GM12878 (cell line): Measurements from ENCODE around the gene SLC25A26. TPM values are rescaled to one million over a fixed set of nuclear protein-coding genes. Genes with fewer than 3 reads are reported as not detected.

Experiments used
- ATAC-seq: fragments of 200-7000 bp; cut with Tn5 transposase; 3 replicates; pipeline ENCODE4 v1.9.1; 2020; ENCODE audit warnings: mild to moderate bottlenecking, moderate library complexity
- BruUV-seq: library from RNA; stranded (reverse); fragments of 400-500 nt; replicated peaks from 2 replicates; lab custom pipeline; 2021; lab: Mats Ljungman, UMichigan
- CTCF ChIA-PET: fragments of 300-600 bp; sonication (Branson Sonifier 250); formaldehyde crosslinking; extraction: SDS; loops from one replicate; lab custom pipeline; 2021; ENCODE audit warnings: inconsistent platforms; lab: Yijun Ruan, JAX
- POLR2A ChIA-PET: fragments of 350-600 bp; formaldehyde crosslinking; extraction: SDS; loops from one replicate; lab custom pipeline; 2021; ENCODE audit warnings: inconsistent platforms; lab: Charles Lee
- RAD21 ChIA-PET: fragments of 300-600 bp; sonication (Branson Sonifier 250); formaldehyde crosslinking; loops from one replicate; lab custom pipeline; 2023; ENCODE audit warnings: antibody characterized with exemption; ENCODE audit not compliant: unreplicated experiment; lab: Charles Lee
- SMC1A ChIA-PET: fragments of 300-600 bp; sonication (Branson Sonifier 250); formaldehyde crosslinking; loops from one replicate; lab custom pipeline; 2023; ENCODE audit not compliant: unreplicated experiment, uncharacterized antibody; lab: Charles Lee
- DNase-seq: peaks from one replicate; pipeline ENCODE4 v3.0.0-alpha.2; 2011; ENCODE audit warnings: low read depth, low spot score
- FAIRE-seq: peaks from 3 replicates; lab custom pipeline; 2011; peaks lifted over from hg19 to GRCh38; lab: Jason Lieb, UNC
- H2AFZ ChIP-seq: 2 replicates; pipeline ENCODE4 v1.6.0; 2011; ENCODE audit warnings: low read depth, low read length, control low read depth; ENCODE audit not compliant: control insufficient read depth
- H3K27ac ChIP-seq: 2 replicates; pipeline ENCODE4 v1.5.1; 2011; ENCODE audit warnings: control low read depth; ENCODE audit not compliant: control insufficient read depth, insufficient read depth
- H3K27me3 ChIP-seq, 2 experiments: replicated peaks in 1 of 2; 2 replicates each; pipeline versions ENCODE4 v1.6.0 to v1.6.1; 2011; ENCODE audit warnings: low read length in 1 of 2; ENCODE audit not compliant: control insufficient read depth in 2 of 2, insufficient read depth in 2 of 2
- H3K36me3 ChIP-seq, 2 experiments: 2 replicates each; pipeline ENCODE4 v1.5.1; 2011; ENCODE audit warnings: low read length in 1 of 2; ENCODE audit not compliant: control insufficient read depth in 2 of 2, insufficient read depth in 2 of 2
- H3K4me1 ChIP-seq: 2 replicates; pipeline ENCODE4 v1.6.1; 2011; ENCODE audit warnings: mild to moderate bottlenecking, low read length, moderate library complexity, mixed read lengths; ENCODE audit not compliant: control insufficient read depth, insufficient read depth
- H3K4me2 ChIP-seq: 2 replicates; pipeline ENCODE4 v1.6.0; 2011; ENCODE audit warnings: control low read depth; ENCODE audit not compliant: control insufficient read depth, insufficient read depth
- H3K4me3 ChIP-seq: fragments of 200-600 bp; sonication (generic); 2 replicates; pipeline ENCODE4 v1.5.1; 2016
- H3K79me2 ChIP-seq: 2 replicates; pipeline ENCODE4 v1.6.0; 2011; ENCODE audit warnings: low read length; ENCODE audit not compliant: control insufficient read depth, insufficient read depth
- H3K9ac ChIP-seq: 2 replicates; pipeline ENCODE4 v1.8.0; 2011; ENCODE audit warnings: low read length, control low read depth, mixed read lengths; ENCODE audit not compliant: control insufficient read depth, insufficient read depth
- H3K9me3 ChIP-seq: replicated peaks from 3 replicates; pipeline ENCODE4 v1.5.1; 2011; ENCODE audit warnings: mild to moderate bottlenecking, low read length; ENCODE audit not compliant: control insufficient read depth, insufficient read depth
- H4K20me1 ChIP-seq: 2 replicates; pipeline ENCODE4 v1.6.0; 2011; ENCODE audit not compliant: control insufficient read depth, insufficient read depth
- CEBPB ChIP-seq, 2 experiments: fragments of 150-350 bp in 1 of 2; IDR thresholded peaks; 2 replicates each; pipeline ENCODE4 v1.6.1; 2012 to 2014; ENCODE audit warnings: low read depth in 2 of 2, low read length in 2 of 2, borderline replicate concordance in 1 of 2, inconsistent platforms in 1 of 2
- CREB1 ChIP-seq: IDR thresholded peaks from 2 replicates; pipeline ENCODE4 v1.6.1; 2012; ENCODE audit warnings: low read depth, mild to moderate bottlenecking, inconsistent platforms
- CUX1 ChIP-seq: IDR thresholded peaks from 2 replicates; pipeline ENCODE4 v1.6.1; 2012; ENCODE audit warnings: improper control_type of control experiment, low read depth, low read length; ENCODE audit not compliant: insufficient replicate concordance
- ETV6 ChIP-seq, 2 experiments: fragments of 450-650 bp in 1 of 2; IDR thresholded peaks in 1 of 2; conservative IDR thresholded peaks in 1 of 2; 2 replicates each; pipeline ENCODE4 v1.6.1; 2014; ENCODE audit warnings: antibody characterized with exemption in 1 of 2, borderline replicate concordance in 1 of 2, low read depth in 1 of 2, mild to moderate bottlenecking in 1 of 2, moderate library complexity in 1 of 2
- HCFC1 ChIP-seq: fragments of 150-350 bp; IDR thresholded peaks from 2 replicates; pipeline ENCODE4 v1.6.1; 2014; ENCODE audit warnings: low read length
- MXI1 ChIP-seq: fragments of 150-350 bp; IDR thresholded peaks from 2 replicates; pipeline ENCODE4 v1.6.1; 2011; ENCODE audit warnings: low read depth, mild to moderate bottlenecking, inconsistent platforms, low read length, improper control_type of control experiment
- NFYB ChIP-seq: IDR thresholded peaks from 2 replicates; pipeline ENCODE4 v1.6.1; 2011; ENCODE audit warnings: low read depth, mild to moderate bottlenecking, low read length, improper control_type of control experiment, moderate library complexity; ENCODE audit not compliant: insufficient read depth
- PRDM15 ChIP-seq: fragments of 450-650 bp; formaldehyde crosslinking; IDR thresholded peaks from 2 replicates; pipeline ENCODE4 v1.4.0; 2020; ENCODE audit warnings: mild to moderate bottlenecking, moderate library complexity
- RB1 ChIP-seq: fragments of 450-650 bp; formaldehyde crosslinking; IDR thresholded peaks from 2 replicates; pipeline ENCODE4 v1.6.1; 2017; ENCODE audit warnings: mild to moderate bottlenecking, borderline replicate concordance
- SIX5 ChIP-seq: IDR thresholded peaks from 2 replicates; pipeline ENCODE4 v1.6.1; 2011; ENCODE audit warnings: mild to moderate bottlenecking, low read depth, low read length, moderate library complexity; ENCODE audit not compliant: severe bottlenecking
- SRF ChIP-seq, 2 experiments: IDR thresholded peaks; 2 replicates each; pipeline ENCODE4 v1.6.1; 2011; ENCODE audit warnings: low read depth in 2 of 2, low read length in 2 of 2, mild to moderate bottlenecking in 1 of 2, moderate library complexity in 1 of 2
- TCF7 ChIP-seq: IDR thresholded peaks from 2 replicates; pipeline ENCODE4 v1.6.1; 2014; ENCODE audit warnings: antibody characterized with exemption, borderline replicate concordance
- ZNF274 ChIP-seq: IDR thresholded peaks from one replicate; pipeline ENCODE4 v1.8.0; 2011; ENCODE audit not compliant: insufficient read length, insufficient read depth
- WGBS: methylation state at CpG from one replicate; pipeline ENCODE4 v1.1.6; 2016; ENCODE audit warnings: low lambda C conversion rate; ENCODE audit not compliant: insufficient replicate concordance, insufficient coverage; ENCODE audit errors: missing lambda C conversion rate; 5-methylcytosine and 5-hydroxymethylcytosine counted together
- in situ Hi-C: fragments of 300-500 bp; cut with MboI; formaldehyde crosslinking; loops from 9 replicates; pipeline ENCODE4 v1.14.3; 2018; ENCODE audit warnings: mixed read lengths
- intact Hi-C: fragments of 100-400 bp; cut with micrococcal nuclease; formaldehyde crosslinking; loops from one replicate; pipeline ENCODE4 v1.14.2; 2022; ENCODE audit not compliant: unreplicated experiment
- polyA plus RNA-seq, 11 experiments: library from polyadenylated mRNA; depleted of rRNA in 4 of 11; unstranded in 6 of 11; stranded (reverse) in 5 of 11; fragments of >200 nt; fragmentation: Nextera tagmentation in 4 of 11; fragmentation: Illumina TruSeq in 1 of 11; extraction: Ambion mirVana in 4 of 11; extraction: Trizol in 1 of 11; gene quantifications; 1 replicate in 1 of 11; 2 replicates in 10 of 11; pipeline versions ENCODE4 v1.2.1 to v1.2.3, GENCODE V29; 2011 to 2016; ENCODE audit warnings: inconsistent platforms in 2 of 11, missing spikeins in 2 of 11, low read depth in 1 of 11
- total RNA-seq, 4 experiments: library from RNA; depleted of rRNA in 3 of 4; stranded (reverse); fragments of >200 nt in 3 of 4; fragmentation: Illumina TruSeq in 1 of 4; extraction: Trizol in 1 of 4; gene quantifications; 2 replicates each; pipeline versions ENCODE4 v1.2.1 to v1.2.3, GENCODE V29; 2013 to 2021

Gene SLC25A26
- total and polyA plus RNA-seq, 10 of the 15 experiments (the other 5 are each of a cell fraction or from before 2014, with no cell fraction given) = 14.6 to 49.7 (median 24.9) TPM

- TF ChIP-seq ZNF274 = no peak
These were observed 48.6 kb downstream of the SLC25A26 start (continued) for GRCh38 chr3:66269411-66269810.

- no TSS peak for BruUV-seq
- H3K36me3 ChIP-seq = no peaks in the 10 kb centered on the region
- H3K9me3 ChIP-seq = no peaks in the 10 kb centered on the region; the same call in 2 of the 3 replicates
- ATAC-seq (no peak), FAIRE-seq (no peak), DNase-seq (no peak)
- no peak overlapping the region for H3K4me2 ChIP-seq
- ChIA-PET SMC1A (interaction anchor here (1.3 to 1.9 kb wide), 2 partner anchors 14 to 16 kb away, joined by 4 to 5 read pairs; no protein-coding TSS in a partner anchor), CTCF (interaction anchor here (1.2 to 3.5 kb wide), 6 partner anchors 16 to 552 kb away, joined by 3 to 23 read pairs (median 6); partner anchors contain the start of gene SLC25A26), POLR2A (no interaction called here), RAD21 (no interaction called here)
- H3K27me3 ChIP-seq = no peaks in the 10 kb centered on the region
- intact Hi-C loops (no loop called here), in situ Hi-C loops (no loop called here)
- no peak overlapping the region for H2AFZ ChIP-seq
- no peak overlapping the region for H3K27ac ChIP-seq
- no peak overlapping the region for H3K9ac ChIP-seq
- WGBS = 100% methylated on average over 1 of the region's 1 CpG
- H3K4me1 ChIP-seq = no peaks in the 10 kb centered on the region; the same call in 1 of the 2 replicates
- no peaks in the 10 kb centered on the region for H3K79me2 ChIP-seq
- no peak overlapping the region for H3K4me3 ChIP-seq
- no peaks in the 10 kb centered on the region for H4K20me1 ChIP-seq
- TF ChIP-seq RB1 (no peak), ETV6 (conservative IDR thresholded peaks at IDR 0.05 in 1 of 2, IDR thresholded peaks at IDR 0.05 in 1 of 2; ENCODE audit: borderline replicate concordance in 1 of 2, low read depth in 1 of 2) (no peak), CEBPB (IDR thresholded peaks at IDR 0.05; ENCODE audit: borderline replicate concordance in 1 of 2, low read depth in 2 of 2, low read length in 2 of 2) (no peak), SIX5 (no peak), MXI1 (no peak), HCFC1 (no peak), TCF7 (no peak), CREB1 (no peak), CUX1 (no peak), NFYB (no peak), SRF (IDR thresholded peaks at IDR 0.05; ENCODE audit: low read depth in 2 of 2, low read length in 2 of 2) (no peak), PRDM15 (CRISPR knock-in tag) (no peak)
These were observed 49.5 kb downstream of the SLC25A26 start for GRCh38 chr3:66270288-66270687.
